Activated naive CD4-positive, alpha-beta T cell treated with anti-CD3 and anti-CD28 coated beads, Interleukin-2, amount 10 ng/mL, durations not matched to agents 7 days and 5 days (primary cell): ENCODE measurements around the gene CTIF.

Experiments used
- CTCF ChIA-PET: fragments of 350-600 bp; sonication (Branson Sonifier 250); formaldehyde crosslinking; loops from one replicate; lab custom pipeline; 2021; ENCODE audit warnings: antibody characterized with exemption; lab: Charles Lee
- DNase-seq: peaks from one replicate; pipeline ENCODE4 v3.0.0-alpha.2; 2020
- H3K27ac Mint-ChIP-seq: one replicate; pipeline ENCODE4 v1.8.0; 2021; ENCODE audit warnings: mild to moderate bottlenecking, moderate library complexity, mixed read lengths
- H3K27me3 Mint-ChIP-seq: one replicate; pipeline ENCODE4 v1.8.0; 2021; ENCODE audit warnings: mild to moderate bottlenecking, mixed read lengths
- H3K36me3 Mint-ChIP-seq: one replicate; pipeline ENCODE4 v1.8.0; 2021; ENCODE audit warnings: mixed read lengths
- H3K4me1 Mint-ChIP-seq: one replicate; pipeline ENCODE4 v1.8.0; 2021; ENCODE audit warnings: mixed read lengths
- H3K4me3 Mint-ChIP-seq: one replicate; pipeline ENCODE4 v1.8.0; 2021; ENCODE audit warnings: mild to moderate bottlenecking, moderate library complexity, mixed read lengths
- H3K9me3 Mint-ChIP-seq: one replicate; pipeline ENCODE4 v1.8.0; 2021; ENCODE audit warnings: mixed read lengths

The CTIF gene

GRCh38 chr18:48843162-48843561 is 304.3 kb downstream of the CTIF start:
- Mint-ChIP-seq H3K27ac (peak overlapping the region; percentile 79), H3K36me3 (no peaks in the 10 kb centered on the region)
- no peak for DNase-seq

DNA sequence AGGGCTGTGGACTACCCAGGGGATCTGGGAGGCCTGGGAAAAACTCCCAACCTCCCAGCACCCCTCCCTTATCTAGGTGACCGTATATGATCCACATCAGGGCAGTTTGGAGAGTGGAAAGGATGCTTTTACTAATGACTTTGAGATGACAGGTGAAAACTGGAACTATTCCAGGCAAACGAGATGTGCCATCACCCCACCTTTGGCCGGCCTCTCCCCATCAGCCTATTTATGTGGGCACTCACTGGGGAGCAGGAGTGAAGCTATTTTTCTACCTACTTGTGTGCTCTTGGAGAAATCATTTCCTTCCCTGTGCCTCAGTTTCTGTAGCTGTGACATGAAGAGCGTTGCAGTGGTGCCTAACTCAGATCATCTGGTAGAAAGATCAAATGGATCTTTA is 304.8 kb downstream of the CTIF start:
- CTCF ChIA-PET = interaction anchor here (1.3 kb wide), 2 partner anchors 17 to 65 kb away, joined by 3 read pairs; no protein-coding TSS in a partner anchor
- H3K27me3 Mint-ChIP-seq = peaks cover 26% of the 10 kb centered on the region
- no peaks in the 10 kb centered on the region for H3K36me3 Mint-ChIP-seq
- no peak for DNase-seq
- no peak overlapping the region for H3K4me3 Mint-ChIP-seq
- H3K27ac Mint-ChIP-seq = peak overlapping the region; percentile 68
- H3K9me3 Mint-ChIP-seq = peaks cover 3% of the 10 kb centered on the region
- H3K4me1 Mint-ChIP-seq = peaks cover 59% of the 10 kb centered on the region

More at GRCh38 chr18:48843162-48843561, 304.3 kb downstream of the CTIF start:
- no peak overlapping the region for H3K4me3 Mint-ChIP-seq
- H3K27me3 Mint-ChIP-seq = peaks cover 22% of the 10 kb centered on the region
- H3K4me1 Mint-ChIP-seq = peaks cover 62% of the 10 kb centered on the region
- peaks cover 3% of the 10 kb centered on the region for H3K9me3 Mint-ChIP-seq
- CTCF ChIA-PET = interaction anchor here (1.3 kb wide), 2 partner anchors 17 to 64 kb away, joined by 3 read pairs; no protein-coding TSS in a partner anchor

DNA sequence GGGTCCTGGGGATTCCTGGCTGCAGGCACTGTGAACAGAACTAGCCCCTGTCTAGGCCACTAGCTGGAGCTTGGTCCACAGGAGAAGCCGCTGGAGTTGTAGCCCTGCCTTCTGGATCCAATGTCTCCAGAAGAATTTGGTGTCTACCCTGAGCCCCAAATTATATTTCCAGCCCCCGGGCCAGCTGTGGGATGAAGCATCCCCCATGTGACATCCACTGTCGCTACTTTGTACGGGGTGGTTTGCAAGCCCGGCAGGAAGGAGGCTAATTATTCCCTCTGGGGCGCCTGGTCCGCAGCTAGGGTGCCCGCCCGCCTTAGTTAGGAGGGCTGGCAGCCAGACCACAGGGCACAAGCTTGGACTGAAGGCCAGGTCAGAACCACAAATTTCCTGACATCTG is 305.4 kb downstream of the CTIF start:
- H3K27me3 Mint-ChIP-seq = peaks cover 23% of the 10 kb centered on the region
- H3K4me3 Mint-ChIP-seq = no peak overlapping the region
- peaks cover 3% of the 10 kb centered on the region for H3K9me3 Mint-ChIP-seq
- DNase-seq = no peak
- no peaks in the 10 kb centered on the region for H3K36me3 Mint-ChIP-seq
- no peak overlapping the region for H3K27ac Mint-ChIP-seq
- peaks cover 52% of the 10 kb centered on the region for H3K4me1 Mint-ChIP-seq
- CTCF ChIA-PET = interaction anchor here (1.3 kb wide), 1 partner anchor 66 kb away, joined by 3 read pairs; no protein-coding TSS in a partner anchor

DNA sequence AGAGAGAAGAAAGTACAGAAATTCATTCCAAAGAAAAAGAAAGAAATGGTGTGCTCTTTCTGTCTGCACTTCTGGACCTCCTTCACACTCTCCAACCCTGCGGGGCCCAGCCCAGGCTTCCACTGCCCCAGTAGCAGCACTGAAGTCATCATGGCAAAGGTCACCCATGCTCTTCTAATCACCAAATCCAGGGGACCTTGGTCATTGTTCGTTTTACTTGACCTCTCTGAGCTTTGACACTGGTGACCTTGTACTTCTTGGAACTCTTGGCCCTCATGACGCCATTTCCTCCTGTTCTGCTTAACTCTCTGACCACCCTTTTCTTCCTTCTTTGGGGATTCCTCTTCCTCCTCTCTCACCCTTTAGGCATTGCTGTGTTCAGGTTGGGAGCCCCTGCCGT is 306.3 kb downstream of the CTIF start:
- Mint-ChIP-seq H3K4me3 (no peak overlapping the region), H3K9me3 (peaks cover 3% of the 10 kb centered on the region), H3K27ac (no peak overlapping the region), H3K4me1 (peaks cover 43% of the 10 kb centered on the region), H3K36me3 (peaks cover 4% of the 10 kb centered on the region), H3K27me3 (peaks cover 22% of the 10 kb centered on the region)
- DNase-seq = no peak
- CTCF ChIA-PET = no interaction called here

- Mint-ChIP-seq H3K9me3 (peaks cover 3% of the 10 kb centered on the region), H3K4me3 (no peak overlapping the region), H3K4me1 (peaks cover 44% of the 10 kb centered on the region), H3K27me3 (peaks cover 22% of the 10 kb centered on the region), H3K36me3 (peaks cover 4% of the 10 kb centered on the region), H3K27ac (no peak overlapping the region)
- CTCF ChIA-PET = no interaction called here
- no peak for DNase-seq
These were observed 307.6 kb downstream of the CTIF start for GRCh38 chr18:48846423-48846932.

GRCh38 chr18:48847807-48848486 is 309.1 kb downstream of the CTIF start:
- H3K4me1 Mint-ChIP-seq = peaks cover 44% of the 10 kb centered on the region
- CTCF ChIA-PET = interaction anchor here (1.0 kb wide), 1 partner anchor 66 kb away, joined by 3 read pairs; no protein-coding TSS in a partner anchor
- H3K36me3 Mint-ChIP-seq = peaks cover 4% of the 10 kb centered on the region
- peaks cover 3% of the 10 kb centered on the region for H3K9me3 Mint-ChIP-seq
- no peak overlapping the region for H3K4me3 Mint-ChIP-seq
- H3K27me3 Mint-ChIP-seq = peaks cover 22% of the 10 kb centered on the region
- no peak for DNase-seq
- H3K27ac Mint-ChIP-seq = no peak overlapping the region

GRCh38 chr18:48848641-48849143 is 309.9 kb downstream of the CTIF start:
- Mint-ChIP-seq H3K36me3 (peaks cover 4% of the 10 kb centered on the region), H3K4me3 (no peak overlapping the region), H3K9me3 (peaks cover 3% of the 10 kb centered on the region), H3K27me3 (peaks cover 22% of the 10 kb centered on the region), H3K4me1 (peaks cover 44% of the 10 kb centered on the region), H3K27ac (no peak overlapping the region)
- CTCF ChIA-PET = interaction anchor here (1.0 kb wide), 1 partner anchor 65 kb away, joined by 3 read pairs; no protein-coding TSS in a partner anchor
- DNase-seq = no peak

DNA sequence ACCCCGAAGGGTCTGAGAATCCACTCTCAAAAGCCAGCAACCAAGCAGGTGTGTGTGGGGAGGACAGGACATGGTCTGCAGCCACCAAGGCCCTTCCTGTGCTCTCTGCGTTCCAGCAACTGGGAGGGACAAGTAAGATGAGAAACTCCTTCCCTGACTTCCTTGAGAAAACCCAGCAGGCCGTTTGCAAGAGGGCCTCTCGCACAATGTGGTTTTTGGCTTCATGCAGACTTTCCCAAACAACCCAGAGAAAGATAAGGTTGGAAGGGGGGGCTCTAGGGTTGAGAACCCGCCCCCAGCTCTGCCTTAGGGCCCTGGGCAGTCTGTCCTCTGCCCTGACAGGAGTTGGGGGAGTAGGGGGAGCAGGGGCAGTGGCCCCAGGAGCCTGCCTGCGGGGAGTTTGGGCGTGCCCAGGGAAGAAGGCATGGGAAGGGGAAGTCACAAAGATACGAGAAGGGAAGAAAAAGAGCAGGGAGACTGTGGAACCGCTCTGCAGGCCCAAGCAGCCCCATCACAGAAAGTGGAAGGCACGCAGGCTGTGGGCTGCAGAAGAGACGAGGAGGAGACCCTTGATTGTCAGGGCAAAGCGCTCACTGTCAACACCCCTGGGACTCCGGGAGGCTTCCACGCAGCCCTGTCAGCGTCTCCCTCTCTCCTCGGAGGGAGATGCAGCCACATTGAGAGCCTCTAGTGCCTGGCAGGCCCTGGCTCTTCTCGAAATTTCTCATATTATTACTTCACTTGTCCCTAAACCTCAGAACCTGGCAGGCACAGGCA is 312.2 kb downstream of the CTIF start:
- Mint-ChIP-seq H3K4me3 (no peak overlapping the region), H3K27me3 (peaks cover 21% of the 10 kb centered on the region), H3K36me3 (peaks cover 4% of the 10 kb centered on the region), H3K27ac (peak overlapping the region; percentile 58), H3K4me1 (peaks cover 47% of the 10 kb centered on the region), H3K9me3 (peaks cover 3% of the 10 kb centered on the region)
- CTCF ChIA-PET = no interaction called here
- no peak for DNase-seq

GRCh38 chr18:48851599-48851960 is 312.7 kb downstream of the CTIF start:
- peak overlapping the region; percentile 58 for H3K27ac Mint-ChIP-seq
- peaks cover 1% of the 10 kb centered on the region for H3K9me3 Mint-ChIP-seq
- DNase-seq = peak; percentile 43
- H3K4me1 Mint-ChIP-seq = peaks cover 52% of the 10 kb centered on the region
- CTCF ChIA-PET = no interaction called here
- H3K27me3 Mint-ChIP-seq = peaks cover 19% of the 10 kb centered on the region
- H3K4me3 Mint-ChIP-seq = peak overlapping the region; percentile 7
- peaks cover 4% of the 10 kb centered on the region for H3K36me3 Mint-ChIP-seq

GRCh38 chr18:48852292-48852691 is 313.5 kb downstream of the CTIF start:
- no peaks in the 10 kb centered on the region for H3K9me3 Mint-ChIP-seq
- peaks cover 4% of the 10 kb centered on the region for H3K36me3 Mint-ChIP-seq
- H3K4me3 Mint-ChIP-seq = no peak overlapping the region
- peaks cover 19% of the 10 kb centered on the region for H3K27me3 Mint-ChIP-seq
- H3K27ac Mint-ChIP-seq = peak overlapping the region; percentile 58
- H3K4me1 Mint-ChIP-seq = peaks cover 52% of the 10 kb centered on the region
- CTCF ChIA-PET = no interaction called here
- DNase-seq = no peak

DNA sequence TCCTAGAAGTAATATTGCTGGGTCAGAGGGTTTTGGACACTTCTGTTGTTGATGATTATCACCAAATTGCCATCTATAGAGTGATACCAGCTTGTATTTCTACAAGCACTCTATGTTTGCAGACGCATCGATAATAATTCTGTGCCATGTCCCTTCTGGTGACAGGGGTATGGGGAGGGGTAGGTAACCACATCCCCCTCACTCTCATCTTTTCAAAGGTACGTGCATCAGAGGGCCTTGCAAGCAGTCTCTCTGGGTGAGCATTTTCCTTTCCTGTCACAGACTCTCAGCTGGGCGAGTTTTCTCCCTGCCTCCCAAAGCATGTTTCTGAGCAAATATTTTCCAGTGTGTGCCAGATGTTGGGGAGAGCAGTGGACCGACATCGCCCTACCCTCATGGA is 314.0 kb downstream of the CTIF start:
- DNase-seq = peak; percentile 31
- Mint-ChIP-seq H3K36me3 (peaks cover 4% of the 10 kb centered on the region), H3K27me3 (peaks cover 24% of the 10 kb centered on the region), H3K4me1 (peaks cover 52% of the 10 kb centered on the region), H3K27ac (peak overlapping the region; percentile 58), H3K9me3 (no peaks in the 10 kb centered on the region), H3K4me3 (no peak overlapping the region)
- CTCF ChIA-PET = no interaction called here

GRCh38 chr18:48853588-48853987 is 314.8 kb downstream of the CTIF start:
- H3K27me3 Mint-ChIP-seq = peaks cover 25% of the 10 kb centered on the region
- H3K9me3 Mint-ChIP-seq = no peaks in the 10 kb centered on the region
- H3K27ac Mint-ChIP-seq = no peak overlapping the region
- no peak for DNase-seq
- CTCF ChIA-PET = no interaction called here
- H3K4me3 Mint-ChIP-seq = no peak overlapping the region
- H3K36me3 Mint-ChIP-seq = peaks cover 4% of the 10 kb centered on the region
- peaks cover 49% of the 10 kb centered on the region for H3K4me1 Mint-ChIP-seq

GRCh38 chr18:48854780-48855179 is 315.9 kb downstream of the CTIF start:
- H3K27me3 Mint-ChIP-seq = peaks cover 30% of the 10 kb centered on the region
- peaks cover 49% of the 10 kb centered on the region for H3K4me1 Mint-ChIP-seq
- H3K4me3 Mint-ChIP-seq = no peak overlapping the region
- CTCF ChIA-PET = no interaction called here
- no peaks in the 10 kb centered on the region for H3K9me3 Mint-ChIP-seq
- DNase-seq = no peak
- H3K27ac Mint-ChIP-seq = peak overlapping the region; percentile 53
- H3K36me3 Mint-ChIP-seq = peaks cover 3% of the 10 kb centered on the region
